ENCODE measurements around the gene MAMDC4. TPM values are rescaled to one million over a fixed set of nuclear protein-coding genes. Genes with fewer than 3 reads are reported as not detected.

MAMDC4 gene
- total and polyA plus RNA-seq, 7 donors, result 0.71 to 25.3 (median 2.4) TPM

- no peak for DNase-seq
- H3K4me3 ChIP-seq, result no peak overlapping the region
- H3K4me1 ChIP-seq, result peaks cover 0 to 18% (median 17%) of the 10 kb centered on the region in 4 donors
- 91 to 93% methylated on average over 44 of the region's 44 CpGs for WGBS, 2 donors
- H3K27me3 ChIP-seq, result no peaks in the 10 kb centered on the region
- peaks cover 14 to 71% (median 42%) of the 10 kb centered on the region in 4 donors for H3K36me3 ChIP-seq
- no peaks in the 10 kb centered on the region for H3K9me3 ChIP-seq
- intact Hi-C loops (cut with DNase I), result no loop called here
- TF ChIP-seq POLR2A (IDR thresholded peaks at IDR 0.05) (no peak), POLR2AphosphoS5 (IDR thresholded peaks at IDR 0.05) (no peak), EP300 (IDR thresholded peaks at IDR 0.05) (no peak), CTCF (IDR thresholded peaks at IDR 0.05) (no peak)
- no peak overlapping the region for H3K27ac ChIP-seq
Measured at GRCh38 chr9:136825295-136826187, 26.6 kb upstream of the MAMDC4 start.

- intact Hi-C loops (cut with DNase I), result no loop called here
- TF ChIP-seq POLR2A (IDR thresholded peaks at IDR 0.05) (no peak), CTCF (IDR thresholded peaks at IDR 0.05) (no peak), POLR2AphosphoS5 (IDR thresholded peaks at IDR 0.05) (no peak), EP300 (IDR thresholded peaks at IDR 0.05) (no peak)
- no peak for DNase-seq
- Histone ChIP-seq H3K4me3 (no peak overlapping the region), H3K27me3 (no peaks in the 10 kb centered on the region), H3K27ac (no peak overlapping the region), H3K4me1 (peaks cover 0 to 12% (median 11%) of the 10 kb centered on the region in 4 donors), H3K9me3 (no peaks in the 10 kb centered on the region), H3K36me3 (peaks cover 14 to 77% (median 48%) of the 10 kb centered on the region in 4 donors)
- WGBS, 2 donors, result 93 to 94% methylated on average over 17 of the region's 17 CpGs
Measured at GRCh38 chr9:136826188-136826541, 26.0 kb upstream of the MAMDC4 start.

- Histone ChIP-seq H3K36me3 (peaks cover 14 to 85% (median 52%) of the 10 kb centered on the region in 4 donors), H3K4me3 (no peak overlapping the region), H3K9me3 (no peaks in the 10 kb centered on the region), H3K27ac (no peak overlapping the region), H3K27me3 (no peaks in the 10 kb centered on the region), H3K4me1 (peaks cover 0 to 4% (median 4%) of the 10 kb centered on the region in 4 donors)
- intact Hi-C loops (cut with DNase I), result no loop called here
- 91 to 93% methylated on average over 24 of the region's 24 CpGs for WGBS, 2 donors
- TF ChIP-seq EP300 (IDR thresholded peaks at IDR 0.05) (no peak), POLR2AphosphoS5 (IDR thresholded peaks at IDR 0.05) (no peak), CTCF (IDR thresholded peaks at IDR 0.05) (no peak), POLR2A (IDR thresholded peaks at IDR 0.05) (no peak)
- DNase-seq, result no peak
Measured at GRCh38 chr9:136826703-136827582, 25.2 kb upstream of the MAMDC4 start.

- H3K36me3 ChIP-seq, result peaks cover 14 to 95% (median 57%) of the 10 kb centered on the region in 4 donors
- no peak overlapping the region for H3K27ac ChIP-seq
- DNase-seq, result no peak
- no peaks in the 10 kb centered on the region for H3K27me3 ChIP-seq
- H3K9me3 ChIP-seq, result no peaks in the 10 kb centered on the region
- intact Hi-C loops (cut with DNase I), result no loop called here
- WGBS, 2 donors, result 94 to 95% methylated on average over 14 of the region's 14 CpGs
- TF ChIP-seq POLR2A (IDR thresholded peaks at IDR 0.05) (no peak), EP300 (IDR thresholded peaks at IDR 0.05) (no peak)
- H3K4me1 ChIP-seq, result no peaks in the 10 kb centered on the region
- no peak overlapping the region for H3K4me3 ChIP-seq
Measured at GRCh38 chr9:136827794-136828473, 24.2 kb upstream of the MAMDC4 start.

All from sigmoid colon (tissue), 7 donors.